Fibroblast of lung (primary cell): ENCODE data around the gene AGL. TPM values are rescaled to one million over a fixed set of nuclear protein-coding genes. Genes with fewer than 3 reads are reported as not detected.

Source experiments
- DNase-seq, 2 donors: peaks; one replicate each; pipeline versions ENCODE4 v3.0.0 to v3.0.0-alpha.2; 2010; ENCODE audit warnings: low read depth in 2 of 2
- H2AFZ ChIP-seq: 2 replicates; pipeline ENCODE4 v1.5.1; 2012; ENCODE audit warnings: low read length, control low read depth, inconsistent platforms
- H3K27ac ChIP-seq: 2 replicates; pipeline ENCODE4 v1.5.1; 2011; ENCODE audit warnings: low read length, control low read depth; ENCODE audit not compliant: insufficient read depth
- H3K27me3 ChIP-seq: 2 replicates; pipeline ENCODE4 v1.5.1; 2011; ENCODE audit warnings: mild to moderate bottlenecking, low read length; ENCODE audit not compliant: control insufficient read depth, insufficient read depth
- H3K36me3 ChIP-seq: 2 replicates; pipeline ENCODE4 v1.5.1; 2011; ENCODE audit warnings: low read length; ENCODE audit not compliant: control insufficient read depth, insufficient read depth
- H3K4me1 ChIP-seq: 2 replicates; pipeline ENCODE4 v1.5.1; 2011; ENCODE audit warnings: low read length; ENCODE audit not compliant: control insufficient read depth, insufficient read depth; ENCODE audit errors: extremely low read depth
- H3K4me2 ChIP-seq: 2 replicates; pipeline ENCODE4 v1.5.1; 2011; ENCODE audit warnings: low read length, control low read depth; ENCODE audit not compliant: insufficient read depth; ENCODE audit errors: extremely low read depth
- H3K4me3 ChIP-seq, 4 experiments: fragments of 200-600 bp in 1 of 4; sonication (generic) in 1 of 4; replicated peaks in 1 of 4; 2 replicates each; pipeline ENCODE4 v1.5.1; 2011 to 2016; ENCODE audit warnings: low read length in 4 of 4, low read depth in 3 of 4, mild to moderate bottlenecking in 3 of 4, control low read depth in 2 of 4, inconsistent platforms in 1 of 4, mixed read lengths in 1 of 4; ENCODE audit not compliant: insufficient read depth in 1 of 4; ENCODE audit errors: control extremely low read depth in 1 of 4
- H3K79me2 ChIP-seq: 2 replicates; pipeline ENCODE4 v1.5.1; 2012; ENCODE audit warnings: mild to moderate bottlenecking, low read length, inconsistent platforms; ENCODE audit not compliant: control insufficient read depth, insufficient read depth
- H3K9ac ChIP-seq: 2 replicates; pipeline ENCODE4 v1.5.1; 2011; ENCODE audit warnings: mild to moderate bottlenecking, low read length, control low read depth; ENCODE audit not compliant: insufficient read depth
- H3K9me3 ChIP-seq: 2 replicates; pipeline ENCODE4 v1.5.1; 2012; ENCODE audit warnings: low read depth, low read length; ENCODE audit not compliant: control insufficient read depth, insufficient read depth
- H4K20me1 ChIP-seq: 2 replicates; pipeline ENCODE4 v1.5.1; 2011; ENCODE audit warnings: low read length; ENCODE audit not compliant: control insufficient read depth, insufficient read depth; ENCODE audit errors: extremely low read depth
- CTCF ChIP-seq, 2 donors: IDR thresholded peaks in 1 of 2; conservative IDR thresholded peaks in 1 of 2; 1 replicate in 1 of 2; 2 replicates in 1 of 2; pipeline ENCODE4 v1.5.1; 2011 to 2012; ENCODE audit warnings: low read length in 2 of 2, control low read depth in 1 of 2, inconsistent platforms in 1 of 2, low read depth in 1 of 2, mild to moderate bottlenecking in 1 of 2
- EZH2 ChIP-seq: IDR thresholded peaks from 2 replicates; pipeline ENCODE4 v1.5.1; 2012; ENCODE audit warnings: low read length, control low read depth, mild to moderate bottlenecking; ENCODE audit errors: missing control alignments
- polyA plus RNA-seq, 2 donors: library from polyadenylated mRNA; depleted of rRNA in 1 of 2; stranded (reverse) in 1 of 2; unstranded in 1 of 2; fragments of >200 nt; gene quantifications; 2 replicates each; pipeline ENCODE4 v1.2.1, GENCODE V29; 2011 to 2012; ENCODE audit warnings: missing spikeins in 1 of 2
- total RNA-seq: library from RNA; depleted of rRNA; stranded (reverse); fragments of >200 nt; gene quantifications from 2 replicates; pipeline ENCODE4 v1.2.1, GENCODE V29; 2014

Gene AGL
- total and polyA plus RNA-seq, 2 donors (not counting 1 experiment from before 2014, with no cell fraction given) = 8.3 to 12.6 TPM

- no peak for DNase-seq
- Histone ChIP-seq H3K4me1 (no peaks in the 10 kb centered on the region), H3K36me3 (no peaks in the 10 kb centered on the region), H3K9ac (no peak overlapping the region), H2AFZ (no peak overlapping the region), H3K27ac (no peak overlapping the region), H3K9me3 (no peaks in the 10 kb centered on the region), H3K4me3 (no peak overlapping the region), H3K4me2 (no peak overlapping the region), H4K20me1 (no peaks in the 10 kb centered on the region), H3K79me2 (no peaks in the 10 kb centered on the region), H3K27me3 (no peaks in the 10 kb centered on the region)
- TF ChIP-seq CTCF (conservative IDR thresholded peaks at IDR 0.05 in 1 of 2, IDR thresholded peaks at IDR 0.05 in 1 of 2; ENCODE audit: low read depth in 1 of 2, low read length in 2 of 2) = no peak
- no peak for TF ChIP-seq EZH2
These were observed 100.3 kb downstream of the AGL start for GRCh38 chr1:99950486-99950885.

- H3K4me1 ChIP-seq = no peaks in the 10 kb centered on the region
These were observed 102.4 kb downstream of the AGL start for GRCh38 chr1:99952522-99952921.

GRCh38 chr1:99955375-99955774 lies 105.2 kb downstream of the AGL start:
- Histone ChIP-seq H2AFZ (no peak overlapping the region), H3K79me2 (no peaks in the 10 kb centered on the region), H3K4me2 (no peak overlapping the region), H3K27me3 (no peaks in the 10 kb centered on the region), H4K20me1 (no peaks in the 10 kb centered on the region), H3K9me3 (no peaks in the 10 kb centered on the region), H3K9ac (no peak overlapping the region), H3K4me1 (no peaks in the 10 kb centered on the region), H3K4me3 (no peak overlapping the region), H3K36me3 (no peaks in the 10 kb centered on the region), H3K27ac (no peak overlapping the region)
- TF ChIP-seq CTCF (conservative IDR thresholded peaks at IDR 0.05 in 1 of 2, IDR thresholded peaks at IDR 0.05 in 1 of 2; ENCODE audit: low read depth in 1 of 2, low read length in 2 of 2) (no peak), EZH2 (no peak)
- no peak for DNase-seq

More at GRCh38 chr1:99952522-99952921, 102.4 kb downstream of the AGL start:
- no peaks in the 10 kb centered on the region for H4K20me1 ChIP-seq
- H3K27ac ChIP-seq = no peak overlapping the region
- H3K36me3 ChIP-seq = no peaks in the 10 kb centered on the region
- H3K27me3 ChIP-seq = no peaks in the 10 kb centered on the region
- H3K9ac ChIP-seq = no peak overlapping the region
- H2AFZ ChIP-seq = no peak overlapping the region
- no peaks in the 10 kb centered on the region for H3K9me3 ChIP-seq
- no peak for TF ChIP-seq EZH2
- TF ChIP-seq CTCF (conservative IDR thresholded peaks at IDR 0.05 in 1 of 2, IDR thresholded peaks at IDR 0.05 in 1 of 2; ENCODE audit: low read depth in 1 of 2, low read length in 2 of 2) = no peak
- no peak overlapping the region for H3K4me3 ChIP-seq
- no peaks in the 10 kb centered on the region for H3K79me2 ChIP-seq
- no peak for DNase-seq
- no peak overlapping the region for H3K4me2 ChIP-seq
